Measurements from ENCODE around the gene ERN1.

DNA sequence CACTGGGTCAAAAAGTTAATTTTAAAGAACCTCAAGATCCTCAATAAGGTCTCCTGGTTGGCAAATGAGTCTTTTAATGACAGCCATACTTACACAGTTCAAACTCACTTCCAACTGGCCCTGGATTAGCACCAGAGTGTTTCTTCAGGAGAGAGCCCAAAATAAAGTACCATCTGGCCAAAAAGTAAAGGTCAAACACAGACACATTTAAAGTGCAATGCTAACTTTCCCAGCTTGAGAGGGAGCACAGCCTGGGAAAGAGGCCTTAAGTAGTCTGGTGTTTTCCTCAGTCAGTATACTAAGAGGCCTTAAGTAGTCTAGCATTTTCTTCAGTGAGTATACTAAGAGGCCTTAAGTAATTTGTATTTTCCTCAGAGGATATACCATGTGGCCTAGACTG lies 46.6 kb upstream of the ERN1 start:
- TF ChIP-seq EZH2 (IDR thresholded peaks at IDR 0.05) = no peak
- no peak for TF ChIP-seq POLR2AphosphoS5 (IDR thresholded peaks at IDR 0.05; ENCODE audit: borderline replicate concordance, low read depth, low read length)
